ENCODE results near the gene RNU1-3.

The RNU1-3 gene

DNA sequence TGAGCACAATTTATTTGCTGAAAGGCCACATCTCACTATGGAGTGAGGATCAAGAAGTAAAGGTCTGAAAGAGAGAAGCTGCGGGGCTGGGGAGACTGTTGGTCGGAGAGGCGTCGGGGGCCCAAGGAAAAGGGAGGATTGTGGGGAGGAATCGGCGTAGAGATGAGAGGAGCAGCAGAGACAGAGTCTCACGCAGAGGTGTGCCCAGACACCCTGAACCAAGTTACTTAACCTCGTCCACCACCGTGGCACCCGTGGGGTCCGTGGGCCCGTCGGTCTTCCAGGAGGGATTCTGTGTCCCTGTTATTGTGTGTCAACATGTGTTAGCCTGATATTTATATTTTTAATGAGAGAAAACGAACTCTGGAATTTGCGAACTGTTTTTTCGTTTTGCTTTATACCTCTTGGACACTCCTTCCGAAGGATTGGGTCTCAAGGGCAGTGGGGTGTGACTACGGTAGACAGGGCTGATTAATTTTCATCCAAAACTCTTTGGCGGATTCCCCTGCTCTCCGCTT is 49.6 kb downstream of the RNU1-3 start:
- no peak for DNase-seq
